Measurements from ENCODE around the gene ALS2CL. TPM values are rescaled to one million over a fixed set of nuclear protein-coding genes. Genes with fewer than 3 reads are reported as not detected.

The ALS2CL gene
- total and polyA plus RNA-seq, 2 experiments from 2014 or later = 2.0 to 3.1 TPM

- Histone ChIP-seq H3K4me1 (ENCODE audit: insufficient read depth) (no peaks in the 10 kb centered on the region), H3F3A (ENCODE audit: insufficient read depth) (0 out of 2 replicates have a peak, but pooled peaks cover 3% of the 10 kb centered on the region), H3K9me2 (ENCODE audit: insufficient read depth) (no peaks in the 10 kb centered on the region), H3K9me3 (ENCODE audit: low read depth) (no peaks in the 10 kb centered on the region), H3K9ac (no peak overlapping the region), H3K27ac (no peak overlapping the region), H3K79me2 (ENCODE audit: insufficient read depth) (no peaks in the 10 kb centered on the region), H4K20me1 (ENCODE audit: insufficient read depth) (no peaks in the 10 kb centered on the region), H3K27me3 (replicated peaks; ENCODE audit: insufficient read depth) (no peaks in the 10 kb centered on the region), H3K4me3 (no peak overlapping the region), H3K36me3 (ENCODE audit: low read depth) (no peaks in the 10 kb centered on the region), H3K4me2 (ENCODE audit: unreplicated experiment) (no peak overlapping the region), H2AFZ (no peak overlapping the region)
- WGBS, 2 experiments (ENCODE audit: low coverage in 1 of 2, low lambda C conversion rate in 2 of 2, missing lambda C conversion rate in 2 of 2) = 84 to 87% methylated on average over 11 to 13 of the region's 13 CpGs
- in situ Hi-C loops (cut with MboI) = no loop called here
- no peak for DNase-seq
- TF ChIP-seq EZH2 (IDR thresholded peaks at IDR 0.05; ENCODE audit: insufficient read depth, poor library complexity, severe bottlenecking) (no peak), EZH2phosphoT487 (IDR thresholded peaks at IDR 0.05; ENCODE audit: insufficient read depth, low read depth) (no peak)
Observed at GRCh38 chr3:46681856-46682540, 11.5 kb downstream of the ALS2CL start.

GRCh38 chr3:46681387-46681786, 12.1 kb downstream of the ALS2CL start:
- no peak overlapping the region for H3K9ac ChIP-seq
- no peak for DNase-seq
- no peaks in the 10 kb centered on the region for H3K9me2 ChIP-seq (ENCODE audit: insufficient read depth)
- H3K36me3 ChIP-seq (ENCODE audit: low read depth) = no peaks in the 10 kb centered on the region
- TF ChIP-seq EZH2 (IDR thresholded peaks at IDR 0.05; ENCODE audit: insufficient read depth, poor library complexity, severe bottlenecking) = no peak
- no peak for TF ChIP-seq EZH2phosphoT487 (IDR thresholded peaks at IDR 0.05; ENCODE audit: insufficient read depth, low read depth)
- H3K27me3 ChIP-seq (replicated peaks; ENCODE audit: insufficient read depth) = no peaks in the 10 kb centered on the region
- no peak overlapping the region for H2AFZ ChIP-seq
- H3F3A ChIP-seq (ENCODE audit: insufficient read depth) = 0 out of 2 replicates have a peak, but pooled peaks cover 3% of the 10 kb centered on the region
- in situ Hi-C loops (cut with MboI) = no loop called here
- no peaks in the 10 kb centered on the region for H4K20me1 ChIP-seq (ENCODE audit: insufficient read depth)
- H3K4me1 ChIP-seq (ENCODE audit: insufficient read depth) = no peaks in the 10 kb centered on the region
- no peaks in the 10 kb centered on the region for H3K79me2 ChIP-seq (ENCODE audit: insufficient read depth)
- H3K9me3 ChIP-seq (ENCODE audit: low read depth) = no peaks in the 10 kb centered on the region
- H3K27ac ChIP-seq = no peak overlapping the region
- no peak overlapping the region for H3K4me3 ChIP-seq
- H3K4me2 ChIP-seq (ENCODE audit: unreplicated experiment) = no peak overlapping the region
- 90 to 92% methylated on average over 10 of the region's 10 CpGs for WGBS, 2 experiments (ENCODE audit: low coverage in 1 of 2, low lambda C conversion rate in 2 of 2, missing lambda C conversion rate in 2 of 2)

GRCh38 chr3:46680298-46680826, 13.1 kb downstream of the ALS2CL start:
- WGBS, 2 experiments (ENCODE audit: low coverage in 1 of 2, low lambda C conversion rate in 2 of 2, missing lambda C conversion rate in 2 of 2) = 88 to 93% methylated on average over 9 of the region's 9 CpGs
- in situ Hi-C loops (cut with MboI) = no loop called here
- TF ChIP-seq EZH2phosphoT487 (IDR thresholded peaks at IDR 0.05; ENCODE audit: insufficient read depth, low read depth) = no peak
- TF ChIP-seq EZH2 (IDR thresholded peaks at IDR 0.05; ENCODE audit: insufficient read depth, poor library complexity, severe bottlenecking) = no peak
- Histone ChIP-seq H3K4me2 (ENCODE audit: unreplicated experiment) (no peak overlapping the region), H3K36me3 (ENCODE audit: low read depth) (no peaks in the 10 kb centered on the region), H3K9me3 (ENCODE audit: low read depth) (no peaks in the 10 kb centered on the region), H3K4me1 (ENCODE audit: insufficient read depth) (no peaks in the 10 kb centered on the region), H3K9me2 (ENCODE audit: insufficient read depth) (no peaks in the 10 kb centered on the region), H3K27ac (no peak overlapping the region), H3K27me3 (replicated peaks; ENCODE audit: insufficient read depth) (no peaks in the 10 kb centered on the region), H3K79me2 (ENCODE audit: insufficient read depth) (no peaks in the 10 kb centered on the region), H3K4me3 (no peak overlapping the region), H2AFZ (no peak overlapping the region), H3F3A (ENCODE audit: insufficient read depth) (0 out of 2 replicates have a peak, but pooled peaks cover 3% of the 10 kb centered on the region), H4K20me1 (ENCODE audit: insufficient read depth) (no peaks in the 10 kb centered on the region), H3K9ac (no peak overlapping the region)
- DNase-seq = no peak

- H4K20me1 ChIP-seq (ENCODE audit: insufficient read depth) = no peaks in the 10 kb centered on the region
- no peak overlapping the region for H3K4me2 ChIP-seq (ENCODE audit: unreplicated experiment)
- H3F3A ChIP-seq (ENCODE audit: insufficient read depth) = 0 out of 2 replicates have a peak, but pooled peaks cover 3% of the 10 kb centered on the region
- no peaks in the 10 kb centered on the region for H3K79me2 ChIP-seq (ENCODE audit: insufficient read depth)
- H2AFZ ChIP-seq = no peak overlapping the region
- no peaks in the 10 kb centered on the region for H3K9me3 ChIP-seq (ENCODE audit: low read depth)
- no peak overlapping the region for H3K9ac ChIP-seq
- no peaks in the 10 kb centered on the region for H3K4me1 ChIP-seq (ENCODE audit: insufficient read depth)
- no peak overlapping the region for H3K27ac ChIP-seq
- TF ChIP-seq EZH2phosphoT487 (IDR thresholded peaks at IDR 0.05; ENCODE audit: insufficient read depth, low read depth) (no peak), EZH2 (IDR thresholded peaks at IDR 0.05; ENCODE audit: insufficient read depth, poor library complexity, severe bottlenecking) (no peak)
- no peak overlapping the region for H3K4me3 ChIP-seq
- no peaks in the 10 kb centered on the region for H3K36me3 ChIP-seq (ENCODE audit: low read depth)
- H3K27me3 ChIP-seq (replicated peaks; ENCODE audit: insufficient read depth) = no peaks in the 10 kb centered on the region
- DNase-seq = no peak
- no peaks in the 10 kb centered on the region for H3K9me2 ChIP-seq (ENCODE audit: insufficient read depth)
- in situ Hi-C loops (cut with MboI) = no loop called here
- 87% methylated on average over 5 of the region's 5 CpGs for WGBS, 2 experiments (ENCODE audit: low coverage in 1 of 2, low lambda C conversion rate in 2 of 2, missing lambda C conversion rate in 2 of 2)
Observed at GRCh38 chr3:46679681-46680080, 13.8 kb downstream of the ALS2CL start.

Data from GM23248 (cell line).